Measurements from ENCODE around the gene SEBOX. TPM values are rescaled to one million over a fixed set of nuclear protein-coding genes. Genes with fewer than 3 reads are reported as not detected.

Gene SEBOX
- total and polyA plus RNA-seq, 2 of the 8 experiments (the other 6 are each of a cell fraction or from before 2014, with no cell fraction given) = not detected

DNA sequence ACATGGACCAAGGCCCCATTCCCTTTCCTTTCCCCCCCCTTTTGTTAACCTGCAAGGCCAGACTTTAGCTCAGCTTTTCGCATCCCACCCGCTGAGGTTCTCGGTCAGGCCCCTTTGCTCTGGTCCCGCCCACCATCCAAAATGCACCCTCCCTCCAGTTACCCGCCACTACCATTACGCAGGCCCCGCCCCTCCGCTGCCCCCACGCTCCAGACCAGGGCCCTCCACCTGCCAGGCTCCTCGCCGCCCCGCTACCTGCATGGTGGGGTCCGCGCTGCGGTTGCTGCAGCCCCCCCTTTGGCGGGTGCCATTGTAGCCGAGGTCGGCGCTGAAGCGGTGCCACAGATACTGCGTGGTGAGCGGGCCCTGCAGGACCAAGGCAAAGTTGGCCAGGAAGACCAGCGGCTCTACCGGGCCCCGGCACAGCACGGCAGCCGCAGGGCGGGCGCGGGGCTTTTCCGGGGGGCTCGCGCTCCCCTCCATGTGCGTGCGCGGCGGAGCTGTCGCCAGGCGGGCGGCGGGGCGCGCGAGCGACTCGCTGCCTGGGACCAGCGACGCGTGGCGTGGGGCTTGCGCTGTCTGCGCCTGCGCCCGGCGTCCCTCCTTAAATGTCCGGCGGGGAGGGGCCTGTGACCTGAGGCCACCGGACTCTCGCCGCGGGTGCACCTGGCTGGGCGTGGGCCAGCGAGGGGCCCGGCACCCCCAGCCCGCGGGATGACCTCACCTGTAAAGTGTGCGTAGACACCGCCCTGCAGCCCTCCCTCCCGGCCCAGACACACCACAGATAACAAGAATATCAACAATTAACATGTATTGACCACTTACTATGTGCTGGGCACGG lies 40.9 kb upstream of the SEBOX start, which contains the start of gene SLC46A1:
Gene SLC46A1 (minus strand): TSS at position 581 of the 841 bp plus-strand sequence. CDS start 98 bp downstream, at position 483.
- Histone ChIP-seq H3K27me3 (replicated peaks in 1 of 4; ENCODE audit: control insufficient read depth in 3 of 4, extremely low read depth in 1 of 4, insufficient read depth in 3 of 4, low read length in 3 of 4) (peaks cover 0 to 35% (median 15%) of the 10 kb centered on the region in 4 experiments; a peak in 5 of 7 replicates), H3K14ac (ENCODE audit: insufficient read length) (no peak within 1 kb of the TSS), H3K4ac (replicated peaks; ENCODE audit: insufficient read length, low read depth, low read length) (no peak within 1 kb of the TSS), H3K27ac (ENCODE audit: low read depth, low read length) (no peak within 1 kb of the TSS; the same call in 1 of the 2 replicates), H3K18ac (ENCODE audit: extremely low read depth, low read length) (peak within 1 kb of the TSS; percentile 88), H3K23me2 (ENCODE audit: low read depth, low read length) (peaks cover 12% of the 10 kb centered on the region; the same call in 1 of the 2 replicates), H3K79me1 (ENCODE audit: low read depth, low read length) (no peaks in the 10 kb centered on the region; the same call in 1 of the 2 replicates), H3K4me1 (replicated peaks in 1 of 4; ENCODE audit: control insufficient read depth in 3 of 4, insufficient read depth in 4 of 4, low read length in 3 of 4) (peaks cover 32 to 64% (median 40%) of the 10 kb centered on the region in 4 experiments), H2BK20ac (ENCODE audit: low read length) (no peak within 1 kb of the TSS; the same call in 1 of the 2 replicates), H3K36me3 (ENCODE audit: control insufficient read depth in 2 of 4, insufficient read depth in 4 of 4, low read length in 3 of 4) (no peaks in the 10 kb centered on the region), H2BK120ac (replicated peaks; ENCODE audit: low read depth, low read length) (peak within 1 kb of the TSS; percentile 19), H3K9me3 (ENCODE audit: insufficient read depth in 2 of 2, low read depth in 1 of 2, low read length in 1 of 2) (no peaks in the 10 kb centered on the region), H2BK5ac (ENCODE audit: low read depth, low read length) (peak within 1 kb of the TSS; percentile 49; the same call in 1 of the 2 replicates), H4K20me1 (replicated peaks in 1 of 2; ENCODE audit: control insufficient read depth in 1 of 2, insufficient read depth in 2 of 2, low read length in 2 of 2) (no peaks in the 10 kb centered on the region), H2BK12ac (ENCODE audit: low read depth, low read length) (peak within 1 kb of the TSS; percentile 84; the same call in 1 of the 2 replicates), H3K23ac (ENCODE audit: insufficient read length) (no peak within 1 kb of the TSS), H2AFZ (ENCODE audit: low read length) (peak within 1 kb of the TSS; percentile 2; the same call in 1 of the 2 replicates), H4K91ac (replicated peaks; ENCODE audit: insufficient read length, low read length) (peak within 1 kb of the TSS; percentile 61), H3K79me2 (ENCODE audit: control insufficient read depth in 1 of 2, insufficient read depth in 2 of 2, low read length in 2 of 2) (no peaks in the 10 kb centered on the region; a peak in 1 of 4 replicates), H4K5ac (ENCODE audit: insufficient read length, low read depth, low read length) (peak within 1 kb of the TSS; percentile 39), H2AK5ac (ENCODE audit: low read depth, low read length) (peak within 1 kb of the TSS; percentile 14; the same call in 1 of the 2 replicates), H3K4me3 (ENCODE audit: extremely low read depth in 1 of 4, insufficient read depth in 2 of 4, low read depth in 3 of 4, low read length in 4 of 4) (peak within 1 kb of the TSS; percentile 51 to 74 (median 60)), H3K4me2 (ENCODE audit: insufficient read depth in 1 of 2, low read depth in 2 of 2, low read length in 2 of 2) (peak within 1 kb of the TSS; percentile 78 to 90), H4K8ac (ENCODE audit: extremely low read depth, insufficient read depth, low read length) (peak within 1 kb of the TSS; percentile 51), H3K9ac (replicated peaks in 1 of 4; ENCODE audit: extremely low read depth in 1 of 4, low read depth in 3 of 4, low read length in 3 of 4) (peak within 1 kb of the TSS in 3 of 4 experiments; percentile 22 to 56 (median 34); a peak in 3 of 7 replicates), H2BK15ac (ENCODE audit: low read length) (peak within 1 kb of the TSS; percentile 74; the same call in 1 of the 2 replicates), H3K56ac (replicated peaks; ENCODE audit: insufficient read length, low read depth, low read length) (no peak within 1 kb of the TSS)
- DNase-seq (ENCODE audit: low read depth in 1 of 2, low spot score in 2 of 2) (peak in 1 of 2 experiments; percentile 87), FAIRE-seq (no peak)
- POLR2A ChIA-PET (ENCODE audit: partially characterized antibody) = interaction anchor here (1.0 to 12.8 kb wide), 6 partner anchors 9 to 77 kb away, joined by 3 to 135 read pairs (median 6); partner anchors contain the start of gene POLDIP2
- WGBS, 2 experiments (ENCODE audit: extremely low coverage in 1 of 2, insufficient coverage in 1 of 2, insufficient read length in 1 of 2, insufficient replicate concordance in 2 of 2, low coverage in 1 of 2, low lambda C conversion rate in 2 of 2, missing lambda C conversion rate in 1 of 2) = 2% methylated on average over 33 of the region's 70 CpGs; no CpG with 5 or more reads in 1 of the 2 experiments
- CTCF ChIA-PET (ENCODE audit: partially characterized antibody) = interaction anchor here (1.4 to 5.8 kb wide), 9 partner anchors 10 to 148 kb away, joined by 3 to 52 read pairs (median 6); partner anchors contain the start of gene VTN
- TF ChIP-seq NRF1 (IDR thresholded peaks at IDR 0.05; ENCODE audit: low read depth, low read length) (peak; percentile 12; the same call in 1 of the 2 replicates), PHF8 (conservative IDR thresholded peaks at IDR 0.05; ENCODE audit: low read depth, low read length) (no peak; the same call in 1 of the 2 replicates), SIN3A (conservative IDR thresholded peaks at IDR 0.05 in 1 of 2, IDR thresholded peaks at IDR 0.05 in 1 of 2; ENCODE audit: low read depth in 1 of 2, low read length in 2 of 2) (peak in 1 of 2 experiments; percentile 41; a peak in 1 of 4 replicates), ASH2L (IDR thresholded peaks at IDR 0.05; ENCODE audit: low read length) (peak; percentile 63), BACH1 (IDR thresholded peaks at IDR 0.05; ENCODE audit: low read length) (0 out of 2 replicates have a peak, but pooled peaks have one; percentile 41), KDM4A (IDR thresholded peaks at IDR 0.05; ENCODE audit: low read depth, low read length, severe bottlenecking) (peak; percentile 86)
- TF ChIP-seq, protein P1, sequence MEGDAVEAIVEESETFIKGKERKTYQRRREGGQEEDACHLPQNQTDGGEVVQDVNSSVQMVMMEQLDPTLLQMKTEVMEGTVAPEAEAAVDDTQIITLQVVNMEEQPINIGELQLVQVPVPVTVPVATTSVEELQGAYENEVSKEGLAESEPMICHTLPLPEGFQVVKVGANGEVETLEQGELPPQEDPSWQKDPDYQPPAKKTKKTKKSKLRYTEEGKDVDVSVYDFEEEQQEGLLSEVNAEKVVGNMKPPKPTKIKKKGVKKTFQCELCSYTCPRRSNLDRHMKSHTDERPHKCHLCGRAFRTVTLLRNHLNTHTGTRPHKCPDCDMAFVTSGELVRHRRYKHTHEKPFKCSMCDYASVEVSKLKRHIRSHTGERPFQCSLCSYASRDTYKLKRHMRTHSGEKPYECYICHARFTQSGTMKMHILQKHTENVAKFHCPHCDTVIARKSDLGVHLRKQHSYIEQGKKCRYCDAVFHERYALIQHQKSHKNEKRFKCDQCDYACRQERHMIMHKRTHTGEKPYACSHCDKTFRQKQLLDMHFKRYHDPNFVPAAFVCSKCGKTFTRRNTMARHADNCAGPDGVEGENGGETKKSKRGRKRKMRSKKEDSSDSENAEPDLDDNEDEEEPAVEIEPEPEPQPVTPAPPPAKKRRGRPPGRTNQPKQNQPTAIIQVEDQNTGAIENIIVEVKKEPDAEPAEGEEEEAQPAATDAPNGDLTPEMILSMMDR (IDR thresholded peaks at IDR 0.05; ENCODE audit: control extremely low read depth in 1 of 3, insufficient read depth in 1 of 3, low read depth in 1 of 3, low read length in 3 of 3) = no peak
